CD14-positive monocyte (primary cell): ENCODE measurements around the gene NR3C1. TPM values are rescaled to one million over a fixed set of nuclear protein-coding genes. Genes with fewer than 3 reads are reported as not detected.

Source experiments
- DNase-seq, 3 donors: peaks; one replicate each; pipeline ENCODE4 v3.0.0-alpha.2; 2011 to 2022
- H2AFZ ChIP-seq: 2 replicates; pipeline ENCODE4 v1.6.0; 2012; ENCODE audit warnings: mild to moderate bottlenecking, low read depth, low read length, inconsistent platforms; ENCODE audit not compliant: insufficient read depth, poor library complexity, severe bottlenecking
- H3K27ac ChIP-seq, 2 donors: 1 replicate in 1 of 2; 2 replicates in 1 of 2; pipeline ENCODE4 v1.5.1; 2012 to 2013; ENCODE audit warnings: low read length in 2 of 2, control low read depth in 1 of 2, inconsistent platforms in 1 of 2, low read depth in 1 of 2, mild to moderate bottlenecking in 1 of 2
- H3K27me3 ChIP-seq, 2 donors: one replicate each; pipeline versions ENCODE4 v1.6.0 to v1.6.1; 2011 to 2013; ENCODE audit warnings: low read length in 2 of 2; ENCODE audit not compliant: control insufficient read depth in 2 of 2, insufficient read depth in 2 of 2
- H3K36me3 ChIP-seq, 2 donors: replicated peaks in 1 of 2; 1 replicate in 1 of 2; 2 replicates in 1 of 2; pipeline versions ENCODE4 v1.5.1 to v1.6.1; 2012 to 2013; ENCODE audit warnings: low read length in 2 of 2, control low read depth in 1 of 2, inconsistent platforms in 1 of 2, mild to moderate bottlenecking in 1 of 2; ENCODE audit not compliant: insufficient read depth in 2 of 2, control insufficient read depth in 1 of 2
- H3K4me1 ChIP-seq, 2 donors: 1 replicate in 1 of 2; 2 replicates in 1 of 2; pipeline versions ENCODE4 v1.5.1 to v1.6.1; 2012 to 2013; ENCODE audit warnings: low read length in 2 of 2, control low read depth in 1 of 2, inconsistent platforms in 1 of 2, mild to moderate bottlenecking in 1 of 2, moderate library complexity in 1 of 2; ENCODE audit not compliant: insufficient read depth in 2 of 2, control insufficient read depth in 1 of 2
- H3K4me2 ChIP-seq: replicated peaks from 2 replicates; pipeline ENCODE3; 2012; ENCODE audit warnings: low read length, moderate library complexity, mild to moderate bottlenecking; ENCODE audit not compliant: poor library complexity, severe bottlenecking; ENCODE audit errors: extremely low read depth
- H3K4me3 ChIP-seq, 3 experiments: fragments of 200-600 bp in 1 of 3; sonication (generic) in 1 of 3; replicated peaks in 1 of 3; 1 replicate in 2 of 3; 2 replicates in 1 of 3; pipeline ENCODE4 v1.5.1; 2011 to 2013; ENCODE audit warnings: low read length in 3 of 3, mild to moderate bottlenecking in 3 of 3, control low read depth in 2 of 3, low read depth in 2 of 3, inconsistent platforms in 1 of 3, moderate library complexity in 1 of 3
- H3K79me2 ChIP-seq: 2 replicates; pipeline ENCODE4 v1.6.0; 2012; ENCODE audit warnings: mild to moderate bottlenecking, control low read depth, inconsistent platforms, low read length, moderate library complexity; ENCODE audit not compliant: insufficient read depth
- H3K9ac ChIP-seq: 2 replicates; pipeline ENCODE4 v1.6.0; 2017; ENCODE audit warnings: low read length, mild to moderate bottlenecking; ENCODE audit not compliant: insufficient read depth, poor library complexity, severe bottlenecking
- H3K9me3 ChIP-seq, 2 donors: replicated peaks in 1 of 2; 1 replicate in 1 of 2; 2 replicates in 1 of 2; pipeline versions ENCODE4 v1.5.1 to v1.6.1; 2012 to 2013; ENCODE audit warnings: low read length in 2 of 2, control low read depth in 1 of 2; ENCODE audit not compliant: control insufficient read depth in 1 of 2, insufficient read depth in 1 of 2
- H4K20me1 ChIP-seq: 2 replicates; pipeline ENCODE4 v1.6.0; 2012; ENCODE audit warnings: mild to moderate bottlenecking, low read length, control low read depth, moderate library complexity; ENCODE audit not compliant: insufficient read depth
- H3K27ac Mint-ChIP-seq, 7 donors: one replicate each; pipeline ENCODE4 v1.8.0; 2020; ENCODE audit warnings: mild to moderate bottlenecking in 7 of 7, mixed read lengths in 7 of 7, moderate library complexity in 6 of 7, inconsistent platforms in 2 of 7
- H3K27me3 Mint-ChIP-seq, 3 donors: one replicate each; pipeline ENCODE4 v1.8.0; 2021 to 2022; ENCODE audit warnings: low read depth in 3 of 3, mild to moderate bottlenecking in 3 of 3, mixed read lengths in 3 of 3, moderate library complexity in 3 of 3, inconsistent platforms in 1 of 3
- H3K36me3 Mint-ChIP-seq, 2 donors: one replicate each; pipeline ENCODE4 v1.8.0; 2020; ENCODE audit warnings: mixed read lengths in 2 of 2, inconsistent platforms in 1 of 2, mild to moderate bottlenecking in 1 of 2
- H3K4me1 Mint-ChIP-seq: one replicate; pipeline ENCODE4 v1.8.0; 2020; ENCODE audit warnings: mild to moderate bottlenecking, mixed read lengths
- H3K4me3 Mint-ChIP-seq, 2 donors: one replicate each; pipeline ENCODE4 v1.8.0; 2020; ENCODE audit warnings: mild to moderate bottlenecking in 2 of 2, mixed read lengths in 2 of 2, moderate library complexity in 1 of 2
- H3K9me3 Mint-ChIP-seq, 7 donors: one replicate each; pipeline ENCODE4 v1.8.0; 2020 to 2022; ENCODE audit warnings: mixed read lengths in 7 of 7, mild to moderate bottlenecking in 6 of 7, moderate library complexity in 6 of 7, inconsistent platforms in 2 of 7
- WGBS: methylation state at CpG from one replicate; pipeline ENCODE4 v1.1.5; 2013; ENCODE audit warnings: missing lambda C conversion rate; ENCODE audit not compliant: insufficient coverage; 5-methylcytosine and 5-hydroxymethylcytosine counted together
- intact Hi-C, 2 donors: fragments of 100-400 bp; cut with micrococcal nuclease; formaldehyde crosslinking; loops; one replicate each; pipeline versions ENCODE4 v1.15.0 to v1.15.1; 2023
- polyA plus RNA-seq, 3 donors: library from polyadenylated mRNA; depleted of rRNA in 1 of 3; unstranded in 2 of 3; stranded (reverse) in 1 of 3; fragments of 300-500 nt in 2 of 3; fragments of >200 nt in 1 of 3; fragmentation: Illumina TruSeq in 2 of 3; gene quantifications; 1 replicate in 2 of 3; 2 replicates in 1 of 3; pipeline ENCODE4 v1.2.3, GENCODE V29; 2012 to 2021
- TF ChIP-seq, protein P1 (sequence below): fragments of 200-600 bp; IDR thresholded peaks from one replicate; pipeline ENCODE4 v1.8.0; 2022; ENCODE audit warnings: antibody characterized with exemption, mild to moderate bottlenecking

The NR3C1 gene
- polyA plus RNA-seq, 3 donors: 25.4 to 82.8 (median 75.1) TPM

DNA sequence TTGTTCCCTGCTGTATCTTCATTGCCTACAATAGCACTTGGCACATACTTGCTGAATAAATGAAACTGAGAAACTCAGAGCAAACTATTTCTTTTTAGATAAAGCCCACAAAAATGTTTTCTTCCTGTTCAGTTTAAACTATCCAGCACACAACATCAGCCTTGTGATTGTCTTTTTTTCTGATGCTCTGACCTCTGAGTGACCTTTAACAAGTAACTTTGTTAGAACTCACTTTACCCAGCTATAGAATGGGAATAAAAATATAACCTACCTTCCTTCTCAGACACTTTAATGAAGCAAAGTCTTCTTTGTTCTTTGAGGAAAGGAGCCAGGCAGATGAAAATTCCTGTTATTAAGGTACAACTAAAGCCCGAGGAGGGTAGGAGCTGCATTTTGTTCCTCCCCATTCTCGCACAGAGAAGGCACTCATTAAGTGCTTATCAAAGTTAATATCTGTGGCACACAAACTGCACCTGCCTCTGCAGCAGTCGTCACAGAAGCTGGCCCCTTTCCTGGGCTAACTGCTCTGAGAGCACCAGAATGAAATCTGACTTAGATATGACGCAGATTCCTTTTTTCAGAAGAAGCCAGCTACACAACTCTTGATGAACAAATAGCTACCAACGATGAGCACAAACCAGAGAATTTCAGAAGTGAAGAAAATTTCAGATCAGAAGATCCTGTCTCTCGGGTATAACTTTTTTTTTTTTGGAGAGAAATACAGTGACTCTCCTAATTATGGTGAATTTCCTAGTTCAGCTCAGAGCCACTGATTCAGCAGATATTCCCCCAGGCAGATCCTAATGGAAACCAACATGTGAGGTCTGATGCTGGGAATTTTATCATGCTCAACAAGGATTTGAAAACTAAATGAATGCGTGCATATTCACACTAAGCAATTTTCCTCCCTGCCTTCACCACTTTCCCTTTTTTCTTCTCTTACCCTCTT lies 31.0 kb upstream of the NR3C1 start:
- peak overlapping the region; percentile 85 to 98 for H3K4me3 Mint-ChIP-seq
- Histone ChIP-seq H4K20me1 (no peaks in the 10 kb centered on the region), H2AFZ (peak overlapping the region; percentile 43), H3K9me3 (no peaks in the 10 kb centered on the region), H3K4me1 (peaks cover 57 to 71% of the 10 kb centered on the region in 2 donors), H3K4me2 (peak overlapping the region; percentile 80), H3K27me3 (no peaks in the 10 kb centered on the region), H3K27ac (peak overlapping the region; percentile 80 to 96), H3K4me3 (peak overlapping the region; percentile 26 to 88 (median 75)), H3K79me2 (peaks cover 9% of the 10 kb centered on the region), H3K36me3 (no peaks in the 10 kb centered on the region), H3K9ac (peak overlapping the region; percentile 69)
- intact Hi-C loops: loop anchor here (2.0 to 10.0 kb wide), 4 partner anchors 30 to 360 kb away; partner anchors contain the start of gene NR3C1 (in 1 of the 2)
- peaks cover 0 to 8% of the 10 kb centered on the region in 2 donors for H3K36me3 Mint-ChIP-seq
- DNase-seq: peak; percentile 58 to 72 (median 64)
- peaks cover 0 to 4% (median 0%) of the 10 kb centered on the region in 7 donors for H3K9me3 Mint-ChIP-seq
- TF ChIP-seq, protein P1, sequence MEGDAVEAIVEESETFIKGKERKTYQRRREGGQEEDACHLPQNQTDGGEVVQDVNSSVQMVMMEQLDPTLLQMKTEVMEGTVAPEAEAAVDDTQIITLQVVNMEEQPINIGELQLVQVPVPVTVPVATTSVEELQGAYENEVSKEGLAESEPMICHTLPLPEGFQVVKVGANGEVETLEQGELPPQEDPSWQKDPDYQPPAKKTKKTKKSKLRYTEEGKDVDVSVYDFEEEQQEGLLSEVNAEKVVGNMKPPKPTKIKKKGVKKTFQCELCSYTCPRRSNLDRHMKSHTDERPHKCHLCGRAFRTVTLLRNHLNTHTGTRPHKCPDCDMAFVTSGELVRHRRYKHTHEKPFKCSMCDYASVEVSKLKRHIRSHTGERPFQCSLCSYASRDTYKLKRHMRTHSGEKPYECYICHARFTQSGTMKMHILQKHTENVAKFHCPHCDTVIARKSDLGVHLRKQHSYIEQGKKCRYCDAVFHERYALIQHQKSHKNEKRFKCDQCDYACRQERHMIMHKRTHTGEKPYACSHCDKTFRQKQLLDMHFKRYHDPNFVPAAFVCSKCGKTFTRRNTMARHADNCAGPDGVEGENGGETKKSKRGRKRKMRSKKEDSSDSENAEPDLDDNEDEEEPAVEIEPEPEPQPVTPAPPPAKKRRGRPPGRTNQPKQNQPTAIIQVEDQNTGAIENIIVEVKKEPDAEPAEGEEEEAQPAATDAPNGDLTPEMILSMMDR: no peak
- peaks cover 0 to 2% (median 2%) of the 10 kb centered on the region in 3 donors for H3K27me3 Mint-ChIP-seq
- peaks cover 69% of the 10 kb centered on the region for H3K4me1 Mint-ChIP-seq
- WGBS: 7% methylated on average over 2 of the region's 7 CpGs
- H3K27ac Mint-ChIP-seq: peak overlapping the region; percentile 99 to 100 (median 100)

DNA sequence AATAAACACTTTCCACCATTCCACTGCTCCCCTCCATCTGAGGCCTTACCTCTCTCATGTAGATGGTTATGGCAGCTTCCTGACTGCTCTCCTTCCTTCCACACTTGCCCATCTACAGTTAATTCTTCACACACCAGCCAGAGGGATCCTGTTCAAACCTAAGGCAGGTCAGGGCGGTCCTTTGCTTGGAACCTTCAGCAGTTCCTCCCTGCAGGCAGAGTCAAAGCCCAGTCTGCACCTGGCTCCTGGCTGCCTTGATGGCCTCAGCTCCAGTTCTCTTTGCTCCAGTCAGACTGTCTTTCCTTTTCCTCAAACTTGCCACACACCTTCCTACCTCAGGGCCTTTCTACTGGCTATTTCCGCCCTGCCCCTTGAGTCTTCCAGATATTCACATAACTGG lies 30.2 kb upstream of the NR3C1 start:
- Histone ChIP-seq H2AFZ (peak overlapping the region; percentile 7), H3K79me2 (peaks cover 9% of the 10 kb centered on the region), H3K27ac (peak overlapping the region; percentile 80 to 96), H3K4me3 (peak overlapping the region in 1 of 3 experiments; percentile 75), H3K36me3 (no peaks in the 10 kb centered on the region), H4K20me1 (no peaks in the 10 kb centered on the region), H3K9me3 (no peaks in the 10 kb centered on the region), H3K9ac (no peak overlapping the region), H3K27me3 (no peaks in the 10 kb centered on the region), H3K4me1 (peaks cover 65 to 79% of the 10 kb centered on the region in 2 donors), H3K4me2 (peak overlapping the region; percentile 80)
- H3K36me3 Mint-ChIP-seq: peaks cover 0 to 8% of the 10 kb centered on the region in 2 donors
- WGBS: 97% methylated on average over 2 of the region's 2 CpGs
- peaks cover 0 to 6% (median 0%) of the 10 kb centered on the region in 7 donors for H3K9me3 Mint-ChIP-seq
- no peak for DNase-seq
- H3K4me3 Mint-ChIP-seq: peak overlapping the region; percentile 60 to 98
- H3K27me3 Mint-ChIP-seq: peaks cover 0 to 5% (median 2%) of the 10 kb centered on the region in 3 donors
- intact Hi-C loops: loop anchor here in 1 of 2 donors (2.0 to 10.0 kb wide), 3 partner anchors 29 to 361 kb away; no protein-coding TSS in a partner anchor
- TF ChIP-seq, protein P1: no peak
- peak overlapping the region; percentile 80 to 100 (median 100) for H3K27ac Mint-ChIP-seq
- peaks cover 77% of the 10 kb centered on the region for H3K4me1 Mint-ChIP-seq
